ENCODE data around the gene PARP12. TPM values are rescaled to one million over a fixed set of nuclear protein-coding genes. Genes with fewer than 3 reads are reported as not detected.

The PARP12 gene
- total and polyA plus RNA-seq, 10 of the 15 experiments (the other 5 are each of a cell fraction or from before 2014, with no cell fraction given), result 0.98 to 51.8 (median 18.0) TPM

DNA sequence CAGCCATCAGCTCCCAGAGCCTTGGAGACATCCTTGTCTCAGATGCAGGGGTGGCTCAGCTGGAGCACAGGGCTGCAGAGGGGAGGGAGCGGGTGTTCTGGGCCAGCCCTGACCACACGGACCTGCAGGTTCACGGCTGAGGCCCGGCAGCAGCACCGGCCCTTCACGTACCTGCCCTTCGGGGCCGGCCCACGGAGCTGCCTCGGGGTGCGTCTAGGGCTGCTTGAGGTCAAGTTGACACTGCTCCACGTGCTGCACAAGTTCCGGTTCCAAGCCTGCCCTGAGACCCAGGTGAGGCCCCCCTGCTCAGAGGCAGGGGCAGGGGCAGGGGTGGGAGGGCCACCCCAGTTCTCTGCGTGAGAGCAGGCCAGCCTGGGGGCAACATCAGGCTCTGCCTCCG lies 45.2 kb downstream of the PARP12 start:
- no peaks in the 10 kb centered on the region; a peak in 1 of 4 replicates for H3K27me3 ChIP-seq (replicated peaks in 1 of 2; ENCODE audit: control insufficient read depth in 2 of 2, insufficient read depth in 2 of 2, low read length in 1 of 2)
- no peak overlapping the region for H2AFZ ChIP-seq (ENCODE audit: control insufficient read depth, low read depth, low read length)
- H3K36me3 ChIP-seq (ENCODE audit: control insufficient read depth in 2 of 2, insufficient read depth in 2 of 2, low read length in 1 of 2), result no peaks in the 10 kb centered on the region; a peak in 1 of 4 replicates
- intact Hi-C loops (cut with micrococcal nuclease; ENCODE audit: unreplicated experiment), result loop anchor here (5.0 kb wide), 1 partner anchor 310 kb away; no protein-coding TSS in a partner anchor
- no peaks in the 10 kb centered on the region for H3K79me2 ChIP-seq (ENCODE audit: control insufficient read depth, insufficient read depth, low read length)
- WGBS (ENCODE audit: insufficient coverage, insufficient replicate concordance, low lambda C conversion rate, missing lambda C conversion rate), result 87% methylated on average over 3 of the region's 15 CpGs
- DNase-seq (ENCODE audit: low read depth, low spot score), result no peak
- CTCF ChIA-PET, result interaction anchor here (0.6 to 2.7 kb wide), 2 partner anchors 11 to 18 kb away, joined by 3 to 11 read pairs; no protein-coding TSS in a partner anchor
- H3K4me1 ChIP-seq (ENCODE audit: control insufficient read depth, insufficient read depth, low read length), result no peaks in the 10 kb centered on the region
- POLR2A ChIA-PET, result no interaction called here
- H3K27ac ChIP-seq (ENCODE audit: control insufficient read depth, insufficient read depth), result no peak overlapping the region
- no TSS peak for BruUV-seq (replicated peaks)
- H3K9ac ChIP-seq (ENCODE audit: control insufficient read depth, insufficient read depth, low read length), result no peak overlapping the region
- SMC1A ChIA-PET (ENCODE audit: uncharacterized antibody, unreplicated experiment), result interaction anchor here (1.4 kb wide), 1 partner anchor 372 kb away, joined by 4 read pairs; no protein-coding TSS in a partner anchor
- no peak for FAIRE-seq
- H4K20me1 ChIP-seq (ENCODE audit: control insufficient read depth, insufficient read depth), result no peaks in the 10 kb centered on the region
- in situ Hi-C loops (cut with MboI), result no loop called here
- no peak overlapping the region for H3K4me2 ChIP-seq (ENCODE audit: control insufficient read depth, insufficient read depth)
- no peak for ATAC-seq
- no peak overlapping the region for H3K4me3 ChIP-seq
- no peaks in the 10 kb centered on the region for H3K9me3 ChIP-seq (replicated peaks; ENCODE audit: control insufficient read depth, insufficient read depth, low read length)
- RAD21 ChIA-PET (ENCODE audit: unreplicated experiment), result no interaction called here
- TF ChIP-seq NR2F1 (conservative IDR thresholded peaks at IDR 0.05), result no peak
- no peak for TF ChIP-seq SIN3A (IDR thresholded peaks at IDR 0.05; ENCODE audit: low read depth, low read length)
- TF ChIP-seq, protein P1, sequence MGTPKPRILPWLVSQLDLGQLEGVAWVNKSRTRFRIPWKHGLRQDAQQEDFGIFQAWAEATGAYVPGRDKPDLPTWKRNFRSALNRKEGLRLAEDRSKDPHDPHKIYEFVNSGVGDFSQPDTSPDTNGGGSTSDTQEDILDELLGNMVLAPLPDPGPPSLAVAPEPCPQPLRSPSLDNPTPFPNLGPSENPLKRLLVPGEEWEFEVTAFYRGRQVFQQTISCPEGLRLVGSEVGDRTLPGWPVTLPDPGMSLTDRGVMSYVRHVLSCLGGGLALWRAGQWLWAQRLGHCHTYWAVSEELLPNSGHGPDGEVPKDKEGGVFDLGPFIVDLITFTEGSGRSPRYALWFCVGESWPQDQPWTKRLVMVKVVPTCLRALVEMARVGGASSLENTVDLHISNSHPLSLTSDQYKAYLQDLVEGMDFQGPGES (IDR thresholded peaks at IDR 0.05), result no peak
- TF ChIP-seq ZNF217 (IDR thresholded peaks at IDR 0.05), result no peak
- TF ChIP-seq, protein P2, sequence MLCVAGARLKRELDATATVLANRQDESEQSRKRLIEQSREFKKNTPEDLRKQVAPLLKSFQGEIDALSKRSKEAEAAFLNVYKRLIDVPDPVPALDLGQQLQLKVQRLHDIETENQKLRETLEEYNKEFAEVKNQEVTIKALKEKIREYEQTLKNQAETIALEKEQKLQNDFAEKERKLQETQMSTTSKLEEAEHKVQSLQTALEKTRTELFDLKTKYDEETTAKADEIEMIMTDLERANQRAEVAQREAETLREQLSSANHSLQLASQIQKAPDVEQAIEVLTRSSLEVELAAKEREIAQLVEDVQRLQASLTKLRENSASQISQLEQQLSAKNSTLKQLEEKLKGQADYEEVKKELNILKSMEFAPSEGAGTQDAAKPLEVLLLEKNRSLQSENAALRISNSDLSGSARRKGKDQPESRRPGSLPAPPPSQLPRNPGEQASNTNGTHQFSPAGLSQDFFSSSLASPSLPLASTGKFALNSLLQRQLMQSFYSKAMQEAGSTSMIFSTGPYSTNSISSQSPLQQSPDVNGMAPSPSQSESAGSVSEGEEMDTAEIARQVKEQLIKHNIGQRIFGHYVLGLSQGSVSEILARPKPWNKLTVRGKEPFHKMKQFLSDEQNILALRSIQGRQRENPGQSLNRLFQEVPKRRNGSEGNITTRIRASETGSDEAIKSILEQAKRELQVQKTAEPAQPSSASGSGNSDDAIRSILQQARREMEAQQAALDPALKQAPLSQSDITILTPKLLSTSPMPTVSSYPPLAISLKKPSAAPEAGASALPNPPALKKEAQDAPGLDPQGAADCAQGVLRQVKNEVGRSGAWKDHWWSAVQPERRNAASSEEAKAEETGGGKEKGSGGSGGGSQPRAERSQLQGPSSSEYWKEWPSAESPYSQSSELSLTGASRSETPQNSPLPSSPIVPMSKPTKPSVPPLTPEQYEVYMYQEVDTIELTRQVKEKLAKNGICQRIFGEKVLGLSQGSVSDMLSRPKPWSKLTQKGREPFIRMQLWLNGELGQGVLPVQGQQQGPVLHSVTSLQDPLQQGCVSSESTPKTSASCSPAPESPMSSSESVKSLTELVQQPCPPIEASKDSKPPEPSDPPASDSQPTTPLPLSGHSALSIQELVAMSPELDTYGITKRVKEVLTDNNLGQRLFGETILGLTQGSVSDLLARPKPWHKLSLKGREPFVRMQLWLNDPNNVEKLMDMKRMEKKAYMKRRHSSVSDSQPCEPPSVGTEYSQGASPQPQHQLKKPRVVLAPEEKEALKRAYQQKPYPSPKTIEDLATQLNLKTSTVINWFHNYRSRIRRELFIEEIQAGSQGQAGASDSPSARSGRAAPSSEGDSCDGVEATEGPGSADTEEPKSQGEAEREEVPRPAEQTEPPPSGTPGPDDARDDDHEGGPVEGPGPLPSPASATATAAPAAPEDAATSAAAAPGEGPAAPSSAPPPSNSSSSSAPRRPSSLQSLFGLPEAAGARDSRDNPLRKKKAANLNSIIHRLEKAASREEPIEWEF (IDR thresholded peaks at IDR 0.05; ENCODE audit: insufficient replicate concordance, low read depth, low read length), result no peak
- no peak for TF ChIP-seq GABPA (IDR thresholded peaks at IDR 0.05; ENCODE audit: low read depth)
- no peak for TF ChIP-seq GATAD2B (conservative IDR thresholded peaks at IDR 0.05; ENCODE audit: low read depth)
- no peak for TF ChIP-seq SMARCA5 (IDR thresholded peaks at IDR 0.05)
- TF ChIP-seq NBN (IDR thresholded peaks at IDR 0.05), result no peak
- TF ChIP-seq, protein P3, sequence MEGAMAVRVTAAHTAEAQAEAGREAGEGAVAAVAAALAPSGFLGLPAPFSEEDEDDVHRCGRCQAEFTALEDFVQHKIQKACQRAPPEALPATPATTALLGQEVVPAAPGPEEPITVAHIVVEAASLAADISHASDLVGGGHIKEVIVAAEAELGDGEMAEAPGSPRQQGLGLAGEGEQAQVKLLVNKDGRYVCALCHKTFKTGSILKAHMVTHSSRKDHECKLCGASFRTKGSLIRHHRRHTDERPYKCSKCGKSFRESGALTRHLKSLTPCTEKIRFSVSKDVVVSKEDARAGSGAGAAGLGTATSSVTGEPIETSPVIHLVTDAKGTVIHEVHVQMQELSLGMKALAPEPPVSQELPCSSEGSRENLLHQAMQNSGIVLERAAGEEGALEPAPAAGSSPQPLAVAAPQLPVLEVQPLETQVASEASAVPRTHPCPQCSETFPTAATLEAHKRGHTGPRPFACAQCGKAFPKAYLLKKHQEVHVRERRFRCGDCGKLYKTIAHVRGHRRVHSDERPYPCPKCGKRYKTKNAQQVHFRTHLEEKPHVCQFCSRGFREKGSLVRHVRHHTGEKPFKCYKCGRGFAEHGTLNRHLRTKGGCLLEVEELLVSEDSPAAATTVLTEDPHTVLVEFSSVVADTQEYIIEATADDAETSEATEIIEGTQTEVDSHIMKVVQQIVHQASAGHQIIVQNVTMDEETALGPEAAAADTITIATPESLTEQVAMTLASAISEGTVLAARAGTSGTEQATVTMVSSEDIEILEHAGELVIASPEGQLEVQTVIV (IDR thresholded peaks at IDR 0.05; ENCODE audit: borderline replicate concordance, partially characterized antibody), result no peak
- TF ChIP-seq BMI1 (IDR thresholded peaks at IDR 0.05; ENCODE audit: borderline replicate concordance), result no peak
- TF ChIP-seq, protein P4, sequence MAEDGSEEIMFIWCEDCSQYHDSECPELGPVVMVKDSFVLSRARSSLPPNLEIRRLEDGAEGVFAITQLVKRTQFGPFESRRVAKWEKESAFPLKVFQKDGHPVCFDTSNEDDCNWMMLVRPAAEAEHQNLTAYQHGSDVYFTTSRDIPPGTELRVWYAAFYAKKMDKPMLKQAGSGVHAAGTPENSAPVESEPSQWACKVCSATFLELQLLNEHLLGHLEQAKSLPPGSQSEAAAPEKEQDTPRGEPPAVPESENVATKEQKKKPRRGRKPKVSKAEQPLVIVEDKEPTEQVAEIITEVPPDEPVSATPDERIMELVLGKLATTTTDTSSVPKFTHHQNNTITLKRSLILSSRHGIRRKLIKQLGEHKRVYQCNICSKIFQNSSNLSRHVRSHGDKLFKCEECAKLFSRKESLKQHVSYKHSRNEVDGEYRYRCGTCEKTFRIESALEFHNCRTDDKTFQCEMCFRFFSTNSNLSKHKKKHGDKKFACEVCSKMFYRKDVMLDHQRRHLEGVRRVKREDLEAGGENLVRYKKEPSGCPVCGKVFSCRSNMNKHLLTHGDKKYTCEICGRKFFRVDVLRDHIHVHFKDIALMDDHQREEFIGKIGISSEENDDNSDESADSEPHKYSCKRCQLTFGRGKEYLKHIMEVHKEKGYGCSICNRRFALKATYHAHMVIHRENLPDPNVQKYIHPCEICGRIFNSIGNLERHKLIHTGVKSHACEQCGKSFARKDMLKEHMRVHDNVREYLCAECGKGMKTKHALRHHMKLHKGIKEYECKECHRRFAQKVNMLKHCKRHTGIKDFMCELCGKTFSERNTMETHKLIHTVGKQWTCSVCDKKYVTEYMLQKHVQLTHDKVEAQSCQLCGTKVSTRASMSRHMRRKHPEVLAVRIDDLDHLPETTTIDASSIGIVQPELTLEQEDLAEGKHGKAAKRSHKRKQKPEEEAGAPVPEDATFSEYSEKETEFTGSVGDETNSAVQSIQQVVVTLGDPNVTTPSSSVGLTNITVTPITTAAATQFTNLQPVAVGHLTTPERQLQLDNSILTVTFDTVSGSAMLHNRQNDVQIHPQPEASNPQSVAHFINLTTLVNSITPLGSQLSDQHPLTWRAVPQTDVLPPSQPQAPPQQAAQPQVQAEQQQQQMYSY (CRISPR knock-in tag; IDR thresholded peaks at IDR 0.05), result no peak
- TF ChIP-seq ESRRA (IDR thresholded peaks at IDR 0.05; ENCODE audit: low read length), result no peak
